H9 (cell line): ENCODE data around the gene NAA10. TPM values are rescaled to one million over a fixed set of nuclear protein-coding genes. Genes with fewer than 3 reads are reported as not detected.

ENCODE experiments used
- DNase-seq: peaks from one replicate; pipeline ENCODE4 v3.0.0-alpha.2; 2017
- H2AFZ ChIP-seq: one replicate; pipeline ENCODE4 v1.6.1; 2013; ENCODE audit warnings: mild to moderate bottlenecking, low read length, control low read depth, moderate library complexity
- H2AK5ac ChIP-seq: 2 replicates; pipeline ENCODE4 v1.6.1; 2013; ENCODE audit warnings: low read length, control low read depth, mixed read lengths; ENCODE audit not compliant: insufficient read length
- H2BK120ac ChIP-seq: one replicate; pipeline ENCODE4 v1.6.1; 2013; ENCODE audit warnings: low read depth, mild to moderate bottlenecking, low read length, control low read depth, inconsistent platforms; ENCODE audit not compliant: poor library complexity, severe bottlenecking
- H2BK12ac ChIP-seq: 2 replicates; pipeline ENCODE4 v1.6.1; 2013; ENCODE audit warnings: low read length, control low read depth, mixed read lengths, low read depth; ENCODE audit not compliant: insufficient read length
- H2BK15ac ChIP-seq: 2 replicates; pipeline ENCODE4 v1.6.1; 2013; ENCODE audit warnings: low read depth, low read length, control low read depth
- H2BK20ac ChIP-seq: one replicate; pipeline ENCODE4 v1.6.1; 2013; ENCODE audit warnings: low read depth, mild to moderate bottlenecking, low read length, control low read depth, inconsistent platforms; ENCODE audit not compliant: poor library complexity, severe bottlenecking
- H2BK5ac ChIP-seq: 2 replicates; pipeline ENCODE4 v1.6.1; 2013; ENCODE audit warnings: low read length, control low read depth, mixed read lengths; ENCODE audit not compliant: insufficient read length
- H3K14ac ChIP-seq: 2 replicates; pipeline ENCODE4 v1.6.1; 2013; ENCODE audit warnings: low read length, control low read depth; ENCODE audit not compliant: insufficient read depth
- H3K18ac ChIP-seq: 2 replicates; pipeline ENCODE4 v1.6.1; 2013; ENCODE audit warnings: low read depth, mild to moderate bottlenecking, mixed read lengths, low read length, control low read depth; ENCODE audit not compliant: insufficient read length
- H3K23ac ChIP-seq: 2 replicates; pipeline ENCODE4 v1.6.1; 2013; ENCODE audit warnings: low read length, control low read depth, mixed read lengths, low read depth; ENCODE audit not compliant: insufficient read length
- H3K23me2 ChIP-seq: 2 replicates; pipeline ENCODE4 v1.6.1; 2013; ENCODE audit warnings: low read depth, mild to moderate bottlenecking, mixed read lengths, low read length, control low read depth; ENCODE audit not compliant: insufficient read length, poor library complexity, severe bottlenecking
- H3K27ac ChIP-seq: 2 replicates; pipeline ENCODE4 v1.5.1; 2013; ENCODE audit warnings: low read length, control low read depth, mixed read lengths, low read depth; ENCODE audit not compliant: insufficient read length
- H3K27me3 ChIP-seq: 2 replicates; pipeline ENCODE4 v1.6.1; 2013; ENCODE audit warnings: low read length, control low read depth, inconsistent platforms; ENCODE audit not compliant: insufficient read depth
- H3K4ac ChIP-seq: 2 replicates; pipeline ENCODE4 v1.6.1; 2013; ENCODE audit warnings: low read depth, mild to moderate bottlenecking, control low read depth, inconsistent platforms, low read length, moderate library complexity
- H3K4me1 ChIP-seq: 2 replicates; pipeline ENCODE4 v1.6.1; 2013; ENCODE audit warnings: low read length, control low read depth, inconsistent platforms; ENCODE audit not compliant: insufficient read depth
- H3K4me2 ChIP-seq: 2 replicates; pipeline ENCODE4 v1.6.1; 2013; ENCODE audit warnings: low read length, control low read depth, mixed read lengths; ENCODE audit not compliant: insufficient read length, insufficient read depth
- H3K56ac ChIP-seq: 2 replicates; pipeline ENCODE4 v1.6.1; 2013; ENCODE audit warnings: low read depth, mild to moderate bottlenecking, mixed read lengths, low read length, control low read depth; ENCODE audit not compliant: insufficient read length
- H3K79me1 ChIP-seq: 2 replicates; pipeline ENCODE4 v1.6.1; 2013; ENCODE audit warnings: low read depth, mild to moderate bottlenecking, moderate library complexity, low read length, control low read depth, inconsistent platforms; ENCODE audit not compliant: insufficient read depth, poor library complexity, severe bottlenecking
- H3K79me2 ChIP-seq: 2 replicates; pipeline ENCODE4 v1.6.1; 2013; ENCODE audit warnings: low read length, control low read depth, inconsistent platforms; ENCODE audit not compliant: insufficient read depth
- H3K9ac ChIP-seq: 2 replicates; pipeline ENCODE4 v1.6.1; 2013; ENCODE audit warnings: low read length, control low read depth, mixed read lengths; ENCODE audit not compliant: insufficient read length; ENCODE audit errors: extremely low read depth
- H3K9me3 ChIP-seq: one replicate; pipeline ENCODE4 v1.6.1; 2013; ENCODE audit warnings: low read depth, low read length, inconsistent platforms; ENCODE audit not compliant: control insufficient read depth
- H3T11ph ChIP-seq: one replicate; pipeline ENCODE4 v1.6.1; 2013; ENCODE audit warnings: mild to moderate bottlenecking, low read length, control low read depth, inconsistent platforms
- H4K20me1 ChIP-seq: one replicate; pipeline ENCODE4 v1.6.1; 2013; ENCODE audit not compliant: control insufficient read depth, insufficient read length, insufficient read depth
- H4K5ac ChIP-seq: 2 replicates; pipeline ENCODE4 v1.6.1; 2013; ENCODE audit warnings: low read depth, mild to moderate bottlenecking, mixed read lengths, low read length, control low read depth; ENCODE audit not compliant: insufficient read length
- H4K8ac ChIP-seq: replicated peaks from 2 replicates; pipeline ENCODE4 v1.6.1; 2013; ENCODE audit warnings: low read length, control low read depth, mixed read lengths, low read depth; ENCODE audit not compliant: insufficient read length
- H4K91ac ChIP-seq: 2 replicates; pipeline ENCODE4 v1.6.1; 2013; ENCODE audit warnings: low read depth, mild to moderate bottlenecking, moderate library complexity, mixed read lengths, low read length, control low read depth; ENCODE audit not compliant: insufficient read length
- H3K27ac Mint-ChIP-seq, 3 experiments: 2 replicates in 2 of 3; 3 replicates in 1 of 3; pipeline ENCODE4 v1.8.0; 2020 to 2021; ENCODE audit warnings: mixed read lengths in 3 of 3, mild to moderate bottlenecking in 1 of 3, moderate library complexity in 1 of 3
- H3K27me3 Mint-ChIP-seq: 2 replicates; pipeline ENCODE4 v1.8.0; 2021; ENCODE audit warnings: low read depth, mild to moderate bottlenecking, moderate library complexity, mixed read lengths
- H3K36me3 Mint-ChIP-seq, 3 experiments: 2 replicates in 2 of 3; 3 replicates in 1 of 3; pipeline ENCODE4 v1.8.0; 2020 to 2021; ENCODE audit warnings: low read depth in 3 of 3, mixed read lengths in 3 of 3; ENCODE audit not compliant: insufficient read depth in 1 of 3
- H3K4me1 Mint-ChIP-seq, 2 experiments: 2 replicates each; pipeline ENCODE4 v1.8.0; 2020; ENCODE audit warnings: mixed read lengths in 2 of 2
- H3K4me3 Mint-ChIP-seq, 2 experiments: 2 replicates in 1 of 2; 3 replicates in 1 of 2; pipeline ENCODE4 v1.8.0; 2020 to 2021; ENCODE audit warnings: mild to moderate bottlenecking in 2 of 2, mixed read lengths in 2 of 2, moderate library complexity in 1 of 2
- H3K9me3 Mint-ChIP-seq, 2 experiments: 2 replicates in 1 of 2; 3 replicates in 1 of 2; pipeline ENCODE4 v1.8.0; 2020; ENCODE audit warnings: mild to moderate bottlenecking in 2 of 2, mixed read lengths in 2 of 2, moderate library complexity in 1 of 2
- WGBS: extraction: QIAGEN DNeasy Blood & Tissue Kit; methylation state at CpG from one replicate; pipeline ENCODE4 v1.1.7; 2013; ENCODE audit warnings: missing lambda C conversion rate, low lambda C conversion rate, mixed read lengths; ENCODE audit not compliant: insufficient read length; ENCODE audit errors: extremely low coverage; 5-methylcytosine and 5-hydroxymethylcytosine counted together
- total RNA-seq: library from RNA; stranded (reverse); gene quantifications from 2 replicates; pipeline ENCODE4 v1.2.1, GENCODE V29; 2021
- TF ChIP-seq, protein P1 (sequence below): fragments of 200-600 bp; sonication (generic); conservative IDR thresholded peaks from 3 replicates; pipeline ENCODE4 v1.8.0; 2021; ENCODE audit warnings: antibody characterized with exemption, mild to moderate bottlenecking

NAA10 gene
- total RNA-seq, 1 experiment from 2014 or later, result 101 TPM

- H3K14ac ChIP-seq, result no peak overlapping the region
- H3T11ph ChIP-seq, result no peak overlapping the region
- Mint-ChIP-seq H3K27ac (peak overlapping the region in 2 of 3 experiments; percentile 58 to 72; a peak in 1 of 7 replicates), H3K36me3 (peaks cover 72 to 95% (median 87%) of the 10 kb centered on the region in 3 experiments), H3K27me3 (no peaks in the 10 kb centered on the region), H3K9me3 (no peaks in the 10 kb centered on the region; a peak in 1 of 5 replicates), H3K4me3 (no peak overlapping the region), H3K4me1 (peaks cover 0 to 13% of the 10 kb centered on the region in 2 experiments; a peak in 3 of 4 replicates)
- H3K9ac ChIP-seq, result no peak overlapping the region
- DNase-seq, result no peak
- no peaks in the 10 kb centered on the region for H3K27me3 ChIP-seq
- H2BK5ac ChIP-seq, result no peak overlapping the region
- no peak overlapping the region for H3K23ac ChIP-seq
- H2AFZ ChIP-seq, result no peak overlapping the region
- H2BK15ac ChIP-seq, result no peak overlapping the region
- no peak overlapping the region for H4K91ac ChIP-seq
- H4K5ac ChIP-seq, result no peak overlapping the region
- no peak overlapping the region for H2BK20ac ChIP-seq
- no peak overlapping the region for H3K4me2 ChIP-seq
- no peaks in the 10 kb centered on the region for H3K79me2 ChIP-seq
- WGBS, result no CpG with 5 or more reads among the region's 33 CpGs
- H2AK5ac ChIP-seq, result no peak overlapping the region
- H4K8ac ChIP-seq, result no peak overlapping the region
- H2BK120ac ChIP-seq, result no peak overlapping the region
- H3K56ac ChIP-seq, result no peak overlapping the region
- H3K79me1 ChIP-seq, result no peaks in the 10 kb centered on the region
- H4K20me1 ChIP-seq, result no peaks in the 10 kb centered on the region
- H3K9me3 ChIP-seq, result peaks cover 5% of the 10 kb centered on the region
- H3K4ac ChIP-seq, result no peak overlapping the region
- no peak overlapping the region for H3K27ac ChIP-seq
- no peak overlapping the region for H3K18ac ChIP-seq
- no peak overlapping the region for H2BK12ac ChIP-seq
- H3K23me2 ChIP-seq, result no peaks in the 10 kb centered on the region
- TF ChIP-seq, protein P1, sequence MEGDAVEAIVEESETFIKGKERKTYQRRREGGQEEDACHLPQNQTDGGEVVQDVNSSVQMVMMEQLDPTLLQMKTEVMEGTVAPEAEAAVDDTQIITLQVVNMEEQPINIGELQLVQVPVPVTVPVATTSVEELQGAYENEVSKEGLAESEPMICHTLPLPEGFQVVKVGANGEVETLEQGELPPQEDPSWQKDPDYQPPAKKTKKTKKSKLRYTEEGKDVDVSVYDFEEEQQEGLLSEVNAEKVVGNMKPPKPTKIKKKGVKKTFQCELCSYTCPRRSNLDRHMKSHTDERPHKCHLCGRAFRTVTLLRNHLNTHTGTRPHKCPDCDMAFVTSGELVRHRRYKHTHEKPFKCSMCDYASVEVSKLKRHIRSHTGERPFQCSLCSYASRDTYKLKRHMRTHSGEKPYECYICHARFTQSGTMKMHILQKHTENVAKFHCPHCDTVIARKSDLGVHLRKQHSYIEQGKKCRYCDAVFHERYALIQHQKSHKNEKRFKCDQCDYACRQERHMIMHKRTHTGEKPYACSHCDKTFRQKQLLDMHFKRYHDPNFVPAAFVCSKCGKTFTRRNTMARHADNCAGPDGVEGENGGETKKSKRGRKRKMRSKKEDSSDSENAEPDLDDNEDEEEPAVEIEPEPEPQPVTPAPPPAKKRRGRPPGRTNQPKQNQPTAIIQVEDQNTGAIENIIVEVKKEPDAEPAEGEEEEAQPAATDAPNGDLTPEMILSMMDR, result no peak
- no peaks in the 10 kb centered on the region for H3K4me1 ChIP-seq
These were observed 19.2 kb upstream of the NAA10 start for GRCh38 chrX:153953892-153954557.
